HEK293 (cell line): ENCODE results near the gene CADPS.

ENCODE experiments used
- CTCF ChIA-PET: fragments of 350-600 bp; formaldehyde crosslinking; extraction: SDS; loops from one replicate; lab custom pipeline; 2021; ENCODE audit warnings: antibody characterized with exemption; lab: Yijun Ruan, JAX
- POLR2A ChIA-PET: fragments of 300-600 bp; formaldehyde crosslinking; extraction: SDS; loops from one replicate; lab custom pipeline; 2020; ENCODE audit warnings: antibody characterized with exemption, inconsistent platforms; lab: Yijun Ruan, JAX
- H3K27ac ChIP-seq: fragments of 200-500 bp; sonication (Bioruptor generic); 2 replicates; pipeline ENCODE4 v1.5.1; 2014; ENCODE audit warnings: low read depth, low read length, control low read depth, inconsistent platforms; ENCODE audit errors: extremely low read depth
- H3K36me3 ChIP-seq, 2 experiments: fragments of 200-500 bp in 1 of 2; sonication (Bioruptor generic) in 1 of 2; 1 replicate in 1 of 2; 2 replicates in 1 of 2; pipeline ENCODE4 v1.5.1; 2014 to 2017; ENCODE audit warnings: inconsistent platforms in 2 of 2, low read length in 2 of 2; ENCODE audit not compliant: control insufficient read depth in 2 of 2, insufficient read depth in 1 of 2
- H3K4me1 ChIP-seq: fragments of 200-500 bp; sonication (Bioruptor generic); 2 replicates; pipeline ENCODE4 v1.5.1; 2014; ENCODE audit warnings: mild to moderate bottlenecking, low read length, inconsistent platforms; ENCODE audit not compliant: control insufficient read depth, insufficient read depth
- H3K4me3 ChIP-seq: 2 replicates; pipeline ENCODE4 v1.5.1; 2011; ENCODE audit warnings: low read depth, mild to moderate bottlenecking, control low read depth, low read length, moderate library complexity
- H3K9me3 ChIP-seq: fragments of 200-500 bp; sonication (Bioruptor generic); 2 replicates; pipeline ENCODE4 v1.5.1; 2014; ENCODE audit warnings: low read depth, low read length, inconsistent platforms; ENCODE audit not compliant: control insufficient read depth, insufficient read depth
- BCL11A ChIP-seq: fragments of 450-650 bp; formaldehyde crosslinking; IDR thresholded peaks from 2 replicates; pipeline ENCODE4 v1.5.1; 2016; ENCODE audit warnings: low read depth, missing biosample characterization, missing genetic modification characterization
- GFI1B ChIP-seq: fragments of 450-650 bp; formaldehyde crosslinking; IDR thresholded peaks from 2 replicates; pipeline ENCODE4 v1.5.1; 2016; ENCODE audit warnings: missing biosample characterization, missing genetic modification characterization
- PRDM4 ChIP-seq: fragments of 450-650 bp; formaldehyde crosslinking; IDR thresholded peaks from 2 replicates; pipeline ENCODE4 v1.5.1; 2017; ENCODE audit warnings: missing biosample characterization, missing genetic modification characterization
- RBAK ChIP-seq: fragments of 450-650 bp; formaldehyde crosslinking; IDR thresholded peaks from 2 replicates; pipeline ENCODE4 v1.5.1; 2016; ENCODE audit warnings: missing biosample characterization, missing genetic modification characterization
- SALL2 ChIP-seq: fragments of 450-650 bp; formaldehyde crosslinking; IDR thresholded peaks from 2 replicates; pipeline ENCODE4 v1.5.0; 2017; ENCODE audit warnings: missing biosample characterization, mild to moderate bottlenecking, missing genetic modification characterization, borderline replicate concordance
- SP2 ChIP-seq: fragments of 450-650 bp; formaldehyde crosslinking; IDR thresholded peaks from 2 replicates; pipeline ENCODE4 v1.5.1; 2016; ENCODE audit warnings: missing biosample characterization, missing genetic modification characterization
- SP3 ChIP-seq: fragments of 450-650 bp; formaldehyde crosslinking; IDR thresholded peaks from 2 replicates; pipeline ENCODE4 v1.5.1; 2016; ENCODE audit warnings: missing biosample characterization, missing genetic modification characterization
- TCF7L2 ChIP-seq: IDR thresholded peaks from 2 replicates; pipeline ENCODE4 v1.6.1; 2011; ENCODE audit warnings: low read depth, mild to moderate bottlenecking, inconsistent platforms, low read length, moderate library complexity, borderline replicate concordance
- ZBTB21 ChIP-seq: fragments of 450-650 bp; formaldehyde crosslinking; IDR thresholded peaks from 2 replicates; pipeline ENCODE4 v1.5.1; 2017; ENCODE audit warnings: missing biosample characterization, missing genetic modification characterization
- ZBTB7A ChIP-seq: fragments of 450-650 bp; formaldehyde crosslinking; IDR thresholded peaks from 2 replicates; pipeline ENCODE4 v1.5.1; 2016; ENCODE audit warnings: low read depth, missing biosample characterization, missing genetic modification characterization
- ZNF148 ChIP-seq: fragments of 450-650 bp; formaldehyde crosslinking; IDR thresholded peaks from 2 replicates; pipeline ENCODE4 v1.5.0; 2017; ENCODE audit warnings: missing biosample characterization, missing genetic modification characterization, borderline replicate concordance
- ZNF24 ChIP-seq: fragments of 450-650 bp; formaldehyde crosslinking; IDR thresholded peaks from 2 replicates; pipeline ENCODE4 v1.5.1; 2016; ENCODE audit warnings: missing biosample characterization, missing genetic modification characterization
- ZNF248 ChIP-seq: fragments of 450-650 bp; formaldehyde crosslinking; IDR thresholded peaks from 2 replicates; pipeline ENCODE4 v1.5.1; 2017; ENCODE audit warnings: missing biosample characterization, missing genetic modification characterization
- ZNF274 ChIP-seq, 2 experiments: fragments of 200-500 bp in 1 of 2; fragments of 450-650 bp in 1 of 2; sonication (Bioruptor generic) in 1 of 2; formaldehyde crosslinking in 1 of 2; IDR thresholded peaks; 2 replicates each; pipeline versions ENCODE4 v1.5.1 to v1.6.1; 2014 to 2016; ENCODE audit warnings: borderline replicate concordance in 1 of 2, inconsistent platforms in 1 of 2, low read length in 1 of 2, missing biosample characterization in 1 of 2, missing genetic modification characterization in 1 of 2
- ZNF302 ChIP-seq: fragments of 450-650 bp; formaldehyde crosslinking; IDR thresholded peaks from 2 replicates; pipeline ENCODE4 v1.5.1; 2016; ENCODE audit warnings: missing biosample characterization, missing genetic modification characterization, low read depth
- ZNF324 ChIP-seq: fragments of 450-650 bp; formaldehyde crosslinking; IDR thresholded peaks from 2 replicates; pipeline ENCODE4 v1.5.1; 2016; ENCODE audit warnings: missing biosample characterization, missing genetic modification characterization
- ZNF514 ChIP-seq: fragments of 450-650 bp; formaldehyde crosslinking; IDR thresholded peaks from 2 replicates; pipeline ENCODE4 v1.5.1; 2016; ENCODE audit warnings: missing biosample characterization, missing genetic modification characterization
- ZNF560 ChIP-seq: fragments of 450-650 bp; formaldehyde crosslinking; IDR thresholded peaks from 2 replicates; pipeline ENCODE4 v1.5.1; 2017; ENCODE audit warnings: missing biosample characterization, missing genetic modification characterization, borderline replicate concordance
- ZNF610 ChIP-seq: fragments of 450-650 bp; formaldehyde crosslinking; IDR thresholded peaks from 2 replicates; pipeline ENCODE4 v1.5.1; 2016; ENCODE audit warnings: missing biosample characterization, missing genetic modification characterization, borderline replicate concordance
- ZNF660 ChIP-seq: fragments of 450-650 bp; IDR thresholded peaks from 2 replicates; pipeline ENCODE4 v1.5.1; 2018; ENCODE audit warnings: missing biosample characterization, mild to moderate bottlenecking, missing genetic modification characterization
- ZNF677 ChIP-seq: fragments of 450-650 bp; IDR thresholded peaks from 2 replicates; pipeline ENCODE4 v1.5.0; 2018; ENCODE audit warnings: missing biosample characterization, mild to moderate bottlenecking, missing genetic modification characterization, moderate library complexity
- ZNF701 ChIP-seq: fragments of 450-650 bp; formaldehyde crosslinking; IDR thresholded peaks from 2 replicates; pipeline ENCODE4 v1.5.1; 2016; ENCODE audit warnings: missing biosample characterization, missing genetic modification characterization
- ZNF707 ChIP-seq: fragments of 450-650 bp; formaldehyde crosslinking; IDR thresholded peaks from 2 replicates; pipeline ENCODE4 v1.5.1; 2016; ENCODE audit warnings: missing biosample characterization, missing genetic modification characterization
- ZSCAN16 ChIP-seq: fragments of 450-650 bp; formaldehyde crosslinking; IDR thresholded peaks from 2 replicates; pipeline ENCODE4 v1.5.1; 2016; ENCODE audit warnings: missing biosample characterization, missing genetic modification characterization
- ZSCAN23 ChIP-seq: fragments of 450-650 bp; formaldehyde crosslinking; IDR thresholded peaks from 2 replicates; pipeline ENCODE4 v1.5.1; 2016; ENCODE audit warnings: missing biosample characterization, missing genetic modification characterization
- TF ChIP-seq, protein P1 (sequence below): fragments of 450-650 bp; formaldehyde crosslinking; IDR thresholded peaks from 2 replicates; pipeline ENCODE4 v1.5.1; 2016; ENCODE audit warnings: missing biosample characterization, missing genetic modification characterization
- TF ChIP-seq, protein P2 (sequence below): fragments of 450-650 bp; formaldehyde crosslinking; IDR thresholded peaks from 2 replicates; pipeline ENCODE4 v1.5.1; 2016; ENCODE audit warnings: missing biosample characterization, missing genetic modification characterization

CADPS gene

GRCh38 chr3:62670351-62670750, 204.9 kb downstream of the CADPS start:
- H3K4me1 ChIP-seq: no peaks in the 10 kb centered on the region
- H3K27ac ChIP-seq: no peak overlapping the region
- ChIA-PET POLR2A (no interaction called here), CTCF (interaction anchor here (0.7 kb wide), 1 partner anchor 581 kb away, joined by 3 read pairs; no protein-coding TSS in a partner anchor)
- no peak overlapping the region for H3K4me3 ChIP-seq
- TF ChIP-seq ZNF514 (tag by site-specific recombination): no peak
- TF ChIP-seq ZBTB21 (tag by site-specific recombination): no peak
- no peak for TF ChIP-seq ZSCAN16 (tag by site-specific recombination)
- no peak for TF ChIP-seq ZNF248
- TF ChIP-seq ZNF660 (tag by site-specific recombination): no peak
- no peak for TF ChIP-seq TCF7L2
- no peak for TF ChIP-seq GFI1B (tag by site-specific recombination)
- TF ChIP-seq, protein P1, sequence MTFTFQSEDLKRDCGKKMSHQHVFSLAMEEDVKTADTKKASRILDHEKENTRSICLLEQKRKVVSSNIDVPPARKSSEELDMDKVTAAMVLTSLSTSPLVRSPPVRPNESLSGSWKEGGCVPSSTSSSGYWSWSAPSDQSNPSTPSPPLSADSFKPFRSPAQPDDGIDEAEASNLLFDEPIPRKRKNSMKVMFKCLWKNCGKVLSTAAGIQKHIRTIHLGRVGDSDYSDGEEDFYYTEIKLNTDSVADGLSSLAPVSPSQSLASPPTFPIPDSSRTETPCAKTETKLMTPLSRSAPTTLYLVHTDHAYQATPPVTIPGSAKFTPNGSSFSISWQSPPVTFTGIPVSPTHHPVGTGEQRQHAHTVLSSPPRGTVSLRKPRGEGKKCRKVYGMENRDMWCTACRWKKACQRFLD (tag by site-specific recombination): no peak
- TF ChIP-seq ZNF701 (tag by site-specific recombination): no peak
- no peak for TF ChIP-seq ZNF707 (tag by site-specific recombination)
- TF ChIP-seq ZNF148 (tag by site-specific recombination): no peak
- TF ChIP-seq SP3: no peak
- TF ChIP-seq ZNF274 (IDR thresholded peaks at IDR 0.05; ENCODE audit: low read length): no peak
- no peak for TF ChIP-seq ZNF274 (tag by site-specific recombination; IDR thresholded peaks at IDR 0.05; ENCODE audit: borderline replicate concordance)
- TF ChIP-seq RBAK (tag by site-specific recombination): no peak
- no peak for TF ChIP-seq ZNF610 (tag by site-specific recombination)
- TF ChIP-seq ZNF24 (tag by site-specific recombination): no peak
- no peak for TF ChIP-seq ZNF302 (tag by site-specific recombination)
- no peak for TF ChIP-seq PRDM4
- TF ChIP-seq ZBTB7A: no peak
- no peak for TF ChIP-seq ZNF677 (tag by site-specific recombination)
- no peaks in the 10 kb centered on the region for H3K36me3 ChIP-seq
- H3K9me3 ChIP-seq: no peaks in the 10 kb centered on the region

DNA sequence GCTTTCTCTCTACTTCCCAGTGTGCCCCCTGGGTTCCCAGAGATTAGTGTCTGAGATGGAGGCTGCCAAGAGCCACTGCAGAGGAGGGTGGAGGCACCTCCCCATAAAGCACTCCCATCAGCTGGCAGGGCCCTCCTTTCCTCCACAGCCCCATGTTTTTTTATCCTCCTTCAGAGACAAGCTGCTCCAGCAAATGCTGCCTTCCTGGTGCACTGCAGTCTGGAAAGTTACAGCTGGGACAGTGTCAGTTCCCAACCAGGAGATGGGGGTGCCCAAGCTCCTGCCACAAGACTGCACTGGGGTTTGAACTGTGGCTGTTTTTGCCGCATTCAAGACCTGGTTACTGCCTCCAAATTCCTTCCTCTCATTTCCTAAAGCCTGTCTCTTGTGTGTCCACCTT, 206.1 kb downstream of the CADPS start:
- POLR2A ChIA-PET: no interaction called here
- CTCF ChIA-PET: interaction anchor here (0.6 to 5.5 kb wide), 2 partner anchors 525 to 594 kb away, joined by 3 to 45 read pairs; no protein-coding TSS in a partner anchor
- Histone ChIP-seq H3K4me1 (no peaks in the 10 kb centered on the region), H3K36me3 (no peaks in the 10 kb centered on the region), H3K27ac (no peak overlapping the region), H3K4me3 (no peak overlapping the region), H3K9me3 (no peaks in the 10 kb centered on the region)
- TF ChIP-seq, protein P2, sequence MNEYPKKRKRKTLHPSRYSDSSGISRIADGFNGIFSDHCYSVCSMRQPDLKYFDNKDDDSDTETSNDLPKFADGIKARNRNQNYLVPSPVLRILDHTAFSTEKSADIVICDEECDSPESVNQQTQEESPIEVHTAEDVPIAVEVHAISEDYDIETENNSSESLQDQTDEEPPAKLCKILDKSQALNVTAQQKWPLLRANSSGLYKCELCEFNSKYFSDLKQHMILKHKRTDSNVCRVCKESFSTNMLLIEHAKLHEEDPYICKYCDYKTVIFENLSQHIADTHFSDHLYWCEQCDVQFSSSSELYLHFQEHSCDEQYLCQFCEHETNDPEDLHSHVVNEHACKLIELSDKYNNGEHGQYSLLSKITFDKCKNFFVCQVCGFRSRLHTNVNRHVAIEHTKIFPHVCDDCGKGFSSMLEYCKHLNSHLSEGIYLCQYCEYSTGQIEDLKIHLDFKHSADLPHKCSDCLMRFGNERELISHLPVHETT (tag by site-specific recombination): no peak
- TF ChIP-seq SALL2 (tag by site-specific recombination) (no peak), ZSCAN23 (tag by site-specific recombination) (no peak), ZNF324 (tag by site-specific recombination) (no peak), BCL11A (no peak), SP3 (no peak), SP2 (no peak), ZNF560 (no peak), PRDM4 (no peak)
